H9 (cell line): ENCODE data around the gene HSPBP1. TPM values are rescaled to one million over a fixed set of nuclear protein-coding genes. Genes with fewer than 3 reads are reported as not detected.

Experiments
- DNase-seq: peaks from one replicate; pipeline ENCODE4 v3.0.0-alpha.2; 2017
- H2AFZ ChIP-seq: one replicate; pipeline ENCODE4 v1.6.1; 2013; ENCODE audit warnings: mild to moderate bottlenecking, low read length, control low read depth, moderate library complexity
- H2AK5ac ChIP-seq: 2 replicates; pipeline ENCODE4 v1.6.1; 2013; ENCODE audit warnings: low read length, control low read depth, mixed read lengths; ENCODE audit not compliant: insufficient read length
- H2BK120ac ChIP-seq: one replicate; pipeline ENCODE4 v1.6.1; 2013; ENCODE audit warnings: low read depth, mild to moderate bottlenecking, low read length, control low read depth, inconsistent platforms; ENCODE audit not compliant: poor library complexity, severe bottlenecking
- H2BK12ac ChIP-seq: 2 replicates; pipeline ENCODE4 v1.6.1; 2013; ENCODE audit warnings: low read length, control low read depth, mixed read lengths, low read depth; ENCODE audit not compliant: insufficient read length
- H2BK15ac ChIP-seq: 2 replicates; pipeline ENCODE4 v1.6.1; 2013; ENCODE audit warnings: low read depth, low read length, control low read depth
- H2BK20ac ChIP-seq: one replicate; pipeline ENCODE4 v1.6.1; 2013; ENCODE audit warnings: low read depth, mild to moderate bottlenecking, low read length, control low read depth, inconsistent platforms; ENCODE audit not compliant: poor library complexity, severe bottlenecking
- H2BK5ac ChIP-seq: 2 replicates; pipeline ENCODE4 v1.6.1; 2013; ENCODE audit warnings: low read length, control low read depth, mixed read lengths; ENCODE audit not compliant: insufficient read length
- H3K14ac ChIP-seq: 2 replicates; pipeline ENCODE4 v1.6.1; 2013; ENCODE audit warnings: low read length, control low read depth; ENCODE audit not compliant: insufficient read depth
- H3K18ac ChIP-seq: 2 replicates; pipeline ENCODE4 v1.6.1; 2013; ENCODE audit warnings: low read depth, mild to moderate bottlenecking, mixed read lengths, low read length, control low read depth; ENCODE audit not compliant: insufficient read length
- H3K23ac ChIP-seq: 2 replicates; pipeline ENCODE4 v1.6.1; 2013; ENCODE audit warnings: low read length, control low read depth, mixed read lengths, low read depth; ENCODE audit not compliant: insufficient read length
- H3K23me2 ChIP-seq: 2 replicates; pipeline ENCODE4 v1.6.1; 2013; ENCODE audit warnings: low read depth, mild to moderate bottlenecking, mixed read lengths, low read length, control low read depth; ENCODE audit not compliant: insufficient read length, poor library complexity, severe bottlenecking
- H3K27ac ChIP-seq: 2 replicates; pipeline ENCODE4 v1.5.1; 2013; ENCODE audit warnings: low read length, control low read depth, mixed read lengths, low read depth; ENCODE audit not compliant: insufficient read length
- H3K27me3 ChIP-seq: 2 replicates; pipeline ENCODE4 v1.6.1; 2013; ENCODE audit warnings: low read length, control low read depth, inconsistent platforms; ENCODE audit not compliant: insufficient read depth
- H3K4ac ChIP-seq: 2 replicates; pipeline ENCODE4 v1.6.1; 2013; ENCODE audit warnings: low read depth, mild to moderate bottlenecking, control low read depth, inconsistent platforms, low read length, moderate library complexity
- H3K4me1 ChIP-seq: 2 replicates; pipeline ENCODE4 v1.6.1; 2013; ENCODE audit warnings: low read length, control low read depth, inconsistent platforms; ENCODE audit not compliant: insufficient read depth
- H3K4me2 ChIP-seq: 2 replicates; pipeline ENCODE4 v1.6.1; 2013; ENCODE audit warnings: low read length, control low read depth, mixed read lengths; ENCODE audit not compliant: insufficient read length, insufficient read depth
- H3K56ac ChIP-seq: 2 replicates; pipeline ENCODE4 v1.6.1; 2013; ENCODE audit warnings: low read depth, mild to moderate bottlenecking, mixed read lengths, low read length, control low read depth; ENCODE audit not compliant: insufficient read length
- H3K79me1 ChIP-seq: 2 replicates; pipeline ENCODE4 v1.6.1; 2013; ENCODE audit warnings: low read depth, mild to moderate bottlenecking, moderate library complexity, low read length, control low read depth, inconsistent platforms; ENCODE audit not compliant: insufficient read depth, poor library complexity, severe bottlenecking
- H3K79me2 ChIP-seq: 2 replicates; pipeline ENCODE4 v1.6.1; 2013; ENCODE audit warnings: low read length, control low read depth, inconsistent platforms; ENCODE audit not compliant: insufficient read depth
- H3K9ac ChIP-seq: 2 replicates; pipeline ENCODE4 v1.6.1; 2013; ENCODE audit warnings: low read length, control low read depth, mixed read lengths; ENCODE audit not compliant: insufficient read length; ENCODE audit errors: extremely low read depth
- H3K9me3 ChIP-seq: one replicate; pipeline ENCODE4 v1.6.1; 2013; ENCODE audit warnings: low read depth, low read length, inconsistent platforms; ENCODE audit not compliant: control insufficient read depth
- H3T11ph ChIP-seq: one replicate; pipeline ENCODE4 v1.6.1; 2013; ENCODE audit warnings: mild to moderate bottlenecking, low read length, control low read depth, inconsistent platforms
- H4K20me1 ChIP-seq: one replicate; pipeline ENCODE4 v1.6.1; 2013; ENCODE audit not compliant: control insufficient read depth, insufficient read length, insufficient read depth
- H4K5ac ChIP-seq: 2 replicates; pipeline ENCODE4 v1.6.1; 2013; ENCODE audit warnings: low read depth, mild to moderate bottlenecking, mixed read lengths, low read length, control low read depth; ENCODE audit not compliant: insufficient read length
- H4K8ac ChIP-seq: replicated peaks from 2 replicates; pipeline ENCODE4 v1.6.1; 2013; ENCODE audit warnings: low read length, control low read depth, mixed read lengths, low read depth; ENCODE audit not compliant: insufficient read length
- H4K91ac ChIP-seq: 2 replicates; pipeline ENCODE4 v1.6.1; 2013; ENCODE audit warnings: low read depth, mild to moderate bottlenecking, moderate library complexity, mixed read lengths, low read length, control low read depth; ENCODE audit not compliant: insufficient read length
- H3K27ac Mint-ChIP-seq, 3 experiments: 2 replicates in 2 of 3; 3 replicates in 1 of 3; pipeline ENCODE4 v1.8.0; 2020 to 2021; ENCODE audit warnings: mixed read lengths in 3 of 3, mild to moderate bottlenecking in 1 of 3, moderate library complexity in 1 of 3
- H3K27me3 Mint-ChIP-seq: 2 replicates; pipeline ENCODE4 v1.8.0; 2021; ENCODE audit warnings: low read depth, mild to moderate bottlenecking, moderate library complexity, mixed read lengths
- H3K36me3 Mint-ChIP-seq, 3 experiments: 2 replicates in 2 of 3; 3 replicates in 1 of 3; pipeline ENCODE4 v1.8.0; 2020 to 2021; ENCODE audit warnings: low read depth in 3 of 3, mixed read lengths in 3 of 3; ENCODE audit not compliant: insufficient read depth in 1 of 3
- H3K4me1 Mint-ChIP-seq, 2 experiments: 2 replicates each; pipeline ENCODE4 v1.8.0; 2020; ENCODE audit warnings: mixed read lengths in 2 of 2
- H3K4me3 Mint-ChIP-seq, 2 experiments: 2 replicates in 1 of 2; 3 replicates in 1 of 2; pipeline ENCODE4 v1.8.0; 2020 to 2021; ENCODE audit warnings: mild to moderate bottlenecking in 2 of 2, mixed read lengths in 2 of 2, moderate library complexity in 1 of 2
- H3K9me3 Mint-ChIP-seq, 2 experiments: 2 replicates in 1 of 2; 3 replicates in 1 of 2; pipeline ENCODE4 v1.8.0; 2020; ENCODE audit warnings: mild to moderate bottlenecking in 2 of 2, mixed read lengths in 2 of 2, moderate library complexity in 1 of 2
- CTCF ChIP-seq: fragments of 200-600 bp; sonication (generic); conservative IDR thresholded peaks from 3 replicates; pipeline ENCODE4 v1.8.0; 2021; ENCODE audit warnings: antibody characterized with exemption, mild to moderate bottlenecking
- WGBS: extraction: QIAGEN DNeasy Blood & Tissue Kit; methylation state at CpG from one replicate; pipeline ENCODE4 v1.1.7; 2013; ENCODE audit warnings: missing lambda C conversion rate, low lambda C conversion rate, mixed read lengths; ENCODE audit not compliant: insufficient read length; ENCODE audit errors: extremely low coverage; 5-methylcytosine and 5-hydroxymethylcytosine counted together
- total RNA-seq: library from RNA; stranded (reverse); gene quantifications from 2 replicates; pipeline ENCODE4 v1.2.1, GENCODE V29; 2021

The HSPBP1 gene
- total RNA-seq, 1 experiment from 2014 or later = 47.4 TPM

- Histone ChIP-seq H3K23ac (no peak overlapping the region), H2BK12ac (no peak overlapping the region), H4K20me1 (no peaks in the 10 kb centered on the region), H3K56ac (no peak overlapping the region), H2BK20ac (no peak overlapping the region), H3K79me1 (no peaks in the 10 kb centered on the region), H3K14ac (no peak overlapping the region), H4K91ac (no peak overlapping the region), H3K9me3 (no peaks in the 10 kb centered on the region), H2AK5ac (no peak overlapping the region), H3K18ac (no peak overlapping the region), H3K9ac (no peak overlapping the region), H3K27me3 (no peaks in the 10 kb centered on the region), H2BK120ac (no peak overlapping the region), H3K4me1 (no peaks in the 10 kb centered on the region), H3K79me2 (no peaks in the 10 kb centered on the region), H3T11ph (no peak overlapping the region), H3K4me2 (no peak overlapping the region), H2BK5ac (no peak overlapping the region), H3K27ac (no peak overlapping the region), H2AFZ (no peak overlapping the region), H4K5ac (no peak overlapping the region), H3K23me2 (no peaks in the 10 kb centered on the region), H2BK15ac (no peak overlapping the region), H4K8ac (no peak overlapping the region), H3K4ac (no peak overlapping the region)
- Mint-ChIP-seq H3K36me3 (peaks cover 23 to 61% (median 61%) of the 10 kb centered on the region in 3 experiments; a peak in 6 of 7 replicates), H3K4me3 (no peak overlapping the region), H3K9me3 (no peaks in the 10 kb centered on the region), H3K27ac (no peak overlapping the region), H3K4me1 (no peaks in the 10 kb centered on the region), H3K27me3 (no peaks in the 10 kb centered on the region)
- WGBS = no CpG with 5 or more reads among the region's 5 CpGs
- no peak for DNase-seq
- TF ChIP-seq CTCF = no peak
These were observed 46.9 kb downstream of the HSPBP1 start for GRCh38 chr19:55232986-55233385.
